PFSK-1 (cell line): Measurements from ENCODE around the gene HNRNPLL.

Experiments
- POLR2AphosphoS5 ChIP-seq: IDR thresholded peaks from 2 replicates; pipeline ENCODE4 v1.6.1; 2012; ENCODE audit warnings: low read depth, mild to moderate bottlenecking, control low read depth, low read length, moderate library complexity
- REST ChIP-seq, 2 experiments: IDR thresholded peaks; 2 replicates each; pipeline versions ENCODE4 v1.6.1 to v1.8.0; 2011 to 2012; ENCODE audit warnings: low read depth in 2 of 2, low read length in 2 of 2, control low read depth in 1 of 2, inconsistent platforms in 1 of 2, mild to moderate bottlenecking in 1 of 2, moderate library complexity in 1 of 2; ENCODE audit not compliant: insufficient read depth in 1 of 2
- SIN3A ChIP-seq: IDR thresholded peaks from 2 replicates; pipeline ENCODE4 v1.6.1; 2012; ENCODE audit warnings: mild to moderate bottlenecking, low read length, moderate library complexity, borderline replicate concordance; ENCODE audit not compliant: insufficient read depth
- TAF1 ChIP-seq: IDR thresholded peaks from 2 replicates; pipeline ENCODE4 v1.6.1; 2012; ENCODE audit warnings: low read length, control low read depth, borderline replicate concordance; ENCODE audit not compliant: insufficient read depth

- TF ChIP-seq REST (IDR thresholded peaks at IDR 0.05; ENCODE audit: insufficient read depth in 1 of 2, low read depth in 2 of 2, low read length in 2 of 2): no peak
- TF ChIP-seq SIN3A: no peak
- TF ChIP-seq POLR2AphosphoS5: no peak
- TF ChIP-seq TAF1: no peak
These were observed 53.5 kb downstream of the HNRNPLL start for GRCh38 chr2:38549071-38549704.
